NCI-H2029 treated with DMSO at 0.1 percent for 48 hours (cell line): ENCODE results near the gene TRMO.

Source experiments
- DNase-seq: peaks from one replicate; lab custom pipeline; 2025; lab: John Stamatoyannopoulos, UW

Gene TRMO

GRCh38 chr9:97938081-97938644 is 15.9 kb upstream of the TRMO start, which contains the start of gene HEMGN:
HEMGN (minus strand) TSS chr9:97938172; CDS start chr9:97938136, 36 bp downstream.
- DNase-seq, result no peak

- no peak for DNase-seq
Observed at GRCh38 chr9:97936998-97937397, 14.7 kb upstream of the TRMO start.

- no peak for DNase-seq
Observed at GRCh38 chr9:97935276-97935675, 13.0 kb upstream of the TRMO start.

- no peak for DNase-seq
Observed at GRCh38 chr9:97934321-97935115, 12.2 kb upstream of the TRMO start.

DNA sequence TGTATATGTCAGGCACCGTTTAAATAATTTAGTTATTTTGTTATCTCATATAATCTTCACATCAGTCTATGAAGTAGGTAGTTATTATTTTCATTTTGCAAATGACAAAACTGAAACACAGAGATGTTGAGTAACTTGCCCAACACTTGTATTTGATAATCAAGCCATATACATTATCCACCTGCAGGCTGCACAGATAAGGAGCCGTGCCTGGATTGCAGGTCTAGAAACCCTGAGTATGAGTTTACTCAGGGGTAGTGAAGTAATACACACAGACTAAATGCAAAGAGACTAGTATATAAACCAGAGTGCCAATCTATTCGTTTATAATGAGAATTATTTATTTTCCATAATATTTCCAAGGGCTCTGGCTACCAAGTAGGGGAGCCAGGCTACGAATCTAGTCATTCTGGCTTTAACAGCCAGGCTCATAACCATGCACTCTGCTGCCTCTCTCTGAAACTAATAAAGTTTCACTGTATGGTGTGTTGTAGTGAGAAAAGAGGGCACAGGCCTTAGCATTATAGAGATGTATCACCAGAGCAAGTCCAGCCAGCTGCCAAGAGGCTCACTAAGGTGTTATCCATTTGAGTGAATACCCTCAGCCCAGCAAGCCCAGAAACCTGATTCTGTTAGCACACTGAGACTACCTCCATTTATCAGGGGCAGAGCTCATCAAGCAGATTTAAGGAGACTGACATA is 11.1 kb upstream of the TRMO start:
- no peak for DNase-seq

DNA sequence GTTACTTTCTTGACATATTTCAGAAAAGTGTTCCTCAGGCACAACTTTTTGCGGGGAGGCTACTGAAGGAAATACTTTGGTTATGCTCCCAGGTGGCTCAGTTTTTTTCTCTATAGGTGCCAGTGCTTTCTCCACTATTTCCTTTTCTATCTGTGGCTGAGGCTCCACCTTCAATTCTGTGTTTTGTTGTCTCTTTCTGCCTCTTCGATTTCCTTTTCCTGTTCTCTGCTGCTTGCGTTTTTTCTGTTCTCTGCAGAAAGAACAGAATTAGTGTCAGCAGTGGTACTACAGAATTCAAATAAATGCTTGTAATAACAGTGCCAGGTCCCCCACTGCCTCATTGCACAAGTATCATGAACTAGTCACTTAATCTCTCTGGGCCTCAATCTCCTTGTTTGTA is 8.7 kb upstream of the TRMO start:
- no peak for DNase-seq

DNA sequence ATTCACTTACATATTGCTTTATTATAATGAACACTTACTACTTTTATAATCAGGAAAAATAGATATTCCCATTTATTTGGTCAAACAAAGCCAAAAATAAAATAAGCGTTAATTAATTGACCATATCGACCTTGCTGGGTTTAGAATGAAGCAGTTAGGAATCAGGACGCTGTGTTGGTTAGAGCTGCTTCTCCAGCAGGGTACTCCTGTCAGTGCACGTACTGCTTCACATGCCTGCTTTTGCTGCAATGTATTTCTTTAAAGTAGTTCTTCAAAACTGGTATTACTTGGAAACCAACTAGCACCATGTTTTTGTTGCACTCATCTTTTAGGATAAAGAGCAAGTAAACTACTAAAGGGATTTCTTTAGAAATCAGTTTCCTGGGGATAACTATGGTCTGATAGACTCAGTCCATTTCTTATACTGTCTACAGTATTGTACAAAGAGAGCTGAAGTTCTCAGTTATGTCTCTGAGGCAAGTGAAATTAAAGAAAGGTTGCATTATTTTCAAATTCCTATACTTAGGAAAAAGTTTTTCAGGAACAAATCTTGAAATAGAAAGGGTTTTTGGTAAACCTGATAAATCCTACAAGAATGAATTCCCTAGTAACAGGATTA is 6.8 kb upstream of the TRMO start:
- no peak for DNase-seq

DNA sequence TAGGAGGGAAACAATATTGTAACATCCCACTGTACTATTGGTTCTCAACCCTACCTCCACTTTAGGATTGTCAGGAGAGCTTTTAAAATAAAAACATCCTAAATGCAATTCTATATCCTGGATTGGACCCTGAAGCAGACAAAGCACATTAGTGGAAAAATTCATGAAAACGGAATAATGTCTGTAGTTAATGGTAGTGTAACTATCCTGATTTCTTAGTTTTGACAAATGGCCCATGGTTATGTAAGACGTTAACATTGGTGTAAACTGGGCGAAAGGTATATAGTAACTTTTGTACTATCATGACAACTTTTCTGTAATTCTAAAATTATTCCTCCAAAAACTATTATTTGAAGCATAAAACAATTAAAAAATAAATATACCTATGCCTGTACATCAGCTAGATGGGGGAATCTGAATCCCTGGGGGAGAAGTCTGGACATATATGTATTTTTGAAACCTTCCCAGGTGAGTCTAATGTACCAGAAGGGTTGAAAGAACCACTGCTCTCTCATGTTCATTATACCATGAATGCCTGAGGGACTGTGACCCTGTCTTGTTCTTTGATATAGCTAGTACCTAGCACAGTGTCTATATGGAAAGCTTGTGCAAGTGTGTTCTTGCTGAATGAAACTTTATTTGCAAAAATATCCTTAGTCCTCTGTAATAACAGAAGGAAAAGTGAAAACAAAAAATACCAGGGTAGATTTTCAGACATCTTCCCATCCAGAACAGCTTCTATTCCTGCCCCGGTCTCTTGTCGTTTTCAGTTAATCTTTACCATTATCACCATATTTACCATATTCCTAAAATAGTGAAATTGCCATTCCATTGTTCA is 3.4 kb upstream of the TRMO start:
- DNase-seq, result no peak

DNA sequence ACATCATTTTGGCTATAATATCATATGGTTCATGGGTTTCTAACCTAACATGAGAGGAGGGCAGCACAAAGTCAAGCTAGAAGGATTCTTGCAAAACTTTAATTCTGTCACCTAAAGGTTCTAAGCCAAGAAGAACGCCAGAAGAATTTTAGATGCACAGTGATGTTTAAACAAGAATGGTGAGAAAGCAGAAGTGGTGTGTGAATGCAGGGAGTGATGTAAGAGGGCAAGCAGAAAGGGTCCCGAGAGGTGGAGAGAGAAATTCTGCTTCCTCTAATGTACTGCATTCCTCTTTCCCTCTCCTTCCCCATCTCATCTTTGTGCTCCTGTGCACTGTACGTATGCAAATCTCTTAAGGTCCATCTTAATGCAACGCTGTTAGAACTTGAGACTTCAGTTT is 2.1 kb upstream of the TRMO start:
- no peak for DNase-seq

GRCh38 chr9:97923529-97924108 is 1.3 kb upstream of the TRMO start:
- DNase-seq, result peak; percentile 89

GRCh38 chr9:97919217-97919813 is 3.0 kb downstream of the TRMO start:
- no peak for DNase-seq

DNA sequence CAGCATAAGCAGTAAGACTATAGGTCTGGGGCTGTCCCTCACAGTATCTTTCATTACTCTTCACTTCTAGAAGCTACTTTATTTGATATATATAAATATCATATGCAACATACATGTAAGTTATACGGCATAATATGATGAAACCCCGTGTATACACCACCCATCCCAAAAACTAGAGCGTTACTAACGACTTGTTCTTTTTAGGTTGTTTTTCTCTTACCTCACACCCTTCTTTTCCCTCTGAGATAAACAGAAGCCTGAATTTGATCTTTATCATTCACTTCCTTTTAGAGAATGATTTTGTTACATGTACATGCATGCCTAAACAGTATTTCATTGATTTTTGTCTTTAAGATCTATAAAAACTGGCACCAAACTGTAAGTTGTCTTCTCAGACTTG is 3.7 kb downstream of the TRMO start:
- no peak for DNase-seq

- DNase-seq, result no peak
Observed at GRCh38 chr9:97911970-97912369, 10.3 kb downstream of the TRMO start.

DNA sequence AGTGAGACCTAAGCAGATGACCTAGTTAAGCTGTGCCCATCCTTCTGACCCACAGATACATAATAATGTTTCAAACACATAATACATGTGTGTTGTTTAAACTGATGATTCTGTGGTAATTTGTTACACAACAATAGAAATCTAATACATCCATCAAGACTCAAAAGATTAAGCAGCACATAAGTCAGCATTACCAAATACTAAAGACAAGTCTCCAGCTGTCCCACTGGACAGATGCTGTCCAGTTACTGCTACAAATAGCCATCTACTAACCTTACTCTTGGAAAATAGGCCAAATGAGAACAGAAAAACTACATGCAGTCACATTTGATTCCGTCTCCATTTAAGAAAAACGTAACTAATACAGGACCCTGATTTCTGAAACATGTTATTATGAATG is 10.8 kb downstream of the TRMO start:
- no peak for DNase-seq

DNA sequence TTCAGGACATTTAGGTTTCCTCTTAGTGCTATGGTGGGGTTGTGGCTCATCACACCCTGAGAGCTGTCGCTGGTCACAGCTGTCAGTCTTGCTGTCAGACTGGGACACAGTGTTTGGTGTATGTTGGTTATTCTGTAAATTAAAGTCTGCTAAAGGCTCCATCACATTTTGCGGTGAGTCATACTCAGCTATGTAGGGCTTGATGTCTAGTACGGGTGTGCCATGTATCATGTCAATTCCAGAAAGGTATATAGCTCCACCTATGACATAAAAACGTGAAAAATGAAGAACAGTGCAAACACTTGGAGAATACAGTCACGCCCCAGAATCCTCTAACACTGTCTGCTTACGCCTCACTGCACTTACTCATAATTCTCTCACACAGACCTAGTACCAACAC is 11.9 kb downstream of the TRMO start:
- no peak for DNase-seq

DNA sequence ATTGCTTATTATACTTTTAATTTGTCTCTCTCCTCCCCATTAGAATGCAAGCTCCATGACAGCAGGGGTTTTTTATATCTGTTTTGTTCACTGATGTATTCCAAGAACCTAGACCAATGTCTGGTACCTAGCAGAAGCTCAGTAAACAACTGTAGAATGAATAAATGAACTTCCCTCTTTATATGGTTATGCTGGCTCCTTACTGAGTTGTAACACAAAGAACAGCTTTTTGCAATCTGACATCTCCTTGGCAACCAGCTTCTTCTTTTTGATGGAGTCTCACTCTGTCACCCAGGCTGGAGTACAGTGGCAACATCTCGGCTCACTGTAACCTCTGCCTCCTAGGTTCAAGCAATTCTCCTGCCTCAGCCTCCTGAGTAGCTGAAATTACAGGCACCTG is 13.6 kb downstream of the TRMO start:
- no peak for DNase-seq

DNA sequence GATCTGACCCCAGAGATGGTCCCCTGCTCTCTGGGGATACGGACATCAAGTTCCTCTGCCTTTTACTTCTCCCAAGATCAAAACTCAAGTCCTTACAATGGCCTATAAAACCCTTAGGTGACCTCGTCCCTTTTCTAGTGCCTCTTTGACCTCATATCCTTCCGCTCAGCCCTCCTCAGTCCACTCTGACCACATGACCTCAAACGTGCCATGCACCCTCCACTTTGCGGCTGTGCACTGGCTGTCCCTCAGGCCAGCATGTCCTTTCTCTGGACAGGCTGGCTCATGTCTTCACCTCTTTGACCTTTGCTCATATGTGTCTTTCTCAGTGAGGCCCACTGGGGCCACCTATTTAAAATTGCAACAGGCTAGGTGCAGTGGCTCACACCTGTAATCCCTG is 14.7 kb downstream of the TRMO start:
- no peak for DNase-seq

DNA sequence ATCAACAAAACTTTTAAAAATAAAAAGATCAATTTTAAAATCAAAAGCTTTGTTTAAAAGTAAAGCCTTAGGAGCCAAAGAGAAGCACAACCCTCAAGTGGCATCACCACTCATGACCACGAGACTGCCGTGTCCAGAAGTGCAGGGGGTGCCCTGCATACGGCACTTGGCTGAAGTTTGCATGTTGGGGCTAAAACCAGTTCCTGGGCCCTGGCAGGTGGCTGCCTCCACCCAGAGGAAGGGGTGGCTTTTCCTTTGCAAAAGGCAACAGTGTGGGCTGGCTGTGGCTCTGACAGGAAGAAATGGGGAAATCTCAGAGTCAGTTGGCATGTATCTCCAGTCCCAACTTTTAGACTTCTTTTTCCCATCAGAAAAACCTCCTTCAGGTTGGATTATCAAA is 15.3 kb downstream of the TRMO start:
- no peak for DNase-seq

DNA sequence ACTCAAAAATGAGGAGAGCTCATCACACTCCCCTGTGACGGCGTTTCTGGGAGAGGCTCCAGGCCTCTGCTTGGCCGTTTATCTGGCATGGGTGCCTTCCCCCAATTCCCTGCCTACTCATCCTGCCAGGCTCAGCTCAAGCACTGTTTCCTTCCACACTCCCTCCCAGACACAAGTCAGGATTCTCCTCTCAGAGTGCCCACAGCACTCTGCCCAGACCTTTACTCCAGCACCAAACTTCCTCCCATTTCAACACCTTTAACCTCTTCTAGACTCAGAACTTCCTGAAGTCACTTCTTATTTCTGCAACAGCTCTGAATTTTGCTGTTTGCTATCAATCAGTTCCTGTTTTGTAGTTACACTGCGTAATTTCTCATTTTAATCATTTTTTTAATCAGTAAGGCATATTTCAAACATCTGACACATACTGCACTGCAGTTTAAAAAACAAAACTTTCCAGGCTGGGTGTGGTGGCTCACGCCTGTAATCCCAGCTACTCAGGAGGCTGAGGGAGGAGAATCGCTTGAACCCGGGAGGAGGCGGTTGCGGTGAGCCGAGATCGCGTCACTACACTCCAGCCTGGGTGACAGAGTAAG is 16.0 kb downstream of the TRMO start:
- DNase-seq, result no peak

DNA sequence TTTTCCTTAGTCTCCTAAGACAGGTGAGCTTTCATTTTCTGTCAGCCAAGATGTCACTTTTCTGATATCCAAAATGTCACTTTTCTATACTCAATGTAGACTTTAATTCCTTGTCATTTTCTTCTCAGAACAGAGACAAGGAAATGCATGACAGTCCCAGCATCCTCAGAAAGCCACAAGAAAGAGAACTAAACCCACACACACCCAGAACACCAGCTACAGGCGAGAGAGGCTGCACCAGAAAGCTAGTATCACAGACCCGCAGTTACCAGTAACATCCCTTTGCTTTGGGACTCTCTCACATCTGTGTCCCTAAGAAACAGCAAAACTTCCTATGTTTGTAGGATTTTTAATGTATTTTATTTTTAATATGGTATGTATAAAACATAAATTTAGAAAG is 17.1 kb downstream of the TRMO start:
- DNase-seq, result no peak

GRCh38 chr9:97904725-97905124 is 17.6 kb downstream of the TRMO start:
- DNase-seq, result no peak
